ENCODE data around the gene TNXB. TPM values are rescaled to one million over a fixed set of nuclear protein-coding genes. Genes with fewer than 3 reads are reported as not detected.
"Not testable (repeated sequence)": the region's sequence is repeated elsewhere in the genome, so short reads cannot be mapped to it uniquely, and the experiment has no call there.

TNXB gene
- 13.7 TPM for total RNA-seq

GRCh38 chr6:32109114-32109764, at the start of gene TNXB:
TNXB (minus strand) TSS chr6:32109338; CDS start chr6:32098198, 11,140 bp downstream.
- DNase-seq (ENCODE audit: low spot score) (no peak), ATAC-seq (no peak)

- ATAC-seq (no peak), DNase-seq (ENCODE audit: low spot score) (no peak)
These were observed 48.9 kb upstream of the TNXB start for GRCh38 chr6:32158052-32158451.

- ATAC-seq (no peak), DNase-seq (ENCODE audit: low spot score) (no peak)
These were observed 47.8 kb upstream of the TNXB start for GRCh38 chr6:32156891-32157290.

- DNase-seq (ENCODE audit: low spot score) (peak; percentile 77), ATAC-seq (peak; percentile 88)
These were observed 45.5 kb upstream of the TNXB start for GRCh38 chr6:32154514-32155161.

GRCh38 chr6:32153564-32154513, 44.7 kb upstream of the TNXB start, which contains the start of gene PPT2:
PPT2 (plus strand) TSS chr6:32154141; CDS start chr6:32154595, 454 bp downstream.
- peak; percentile 82 for ATAC-seq

GRCh38 chr6:32152769-32153563, 43.8 kb upstream of the TNXB start:
- ATAC-seq (no peak), DNase-seq (ENCODE audit: low spot score) (no peak)

More at GRCh38 chr6:32153564-32154513, 44.7 kb upstream of the TNXB start, which contains the start of gene PPT2:
- DNase-seq (ENCODE audit: low spot score), result peak; percentile 84

- ATAC-seq, result no peak
- DNase-seq (ENCODE audit: low spot score), result no peak
These were observed 43.0 kb upstream of the TNXB start, which contains the start of gene PRRT1 for GRCh38 chr6:32151863-32152768. PRRT1 (minus strand) TSS chr6:32151939; CDS start chr6:32151827, 112 bp downstream.

- ATAC-seq, result no peak
These were observed 42.2 kb upstream of the TNXB start for GRCh38 chr6:32151181-32151862.

GRCh38 chr6:32149932-32150870, 41.1 kb upstream of the TNXB start:
- no peak for DNase-seq (ENCODE audit: low spot score)
- no peak for ATAC-seq

More at GRCh38 chr6:32151181-32151862, 42.2 kb upstream of the TNXB start:
- DNase-seq (ENCODE audit: low spot score), result no peak

GRCh38 chr6:32149092-32149755, 40.1 kb upstream of the TNXB start:
- DNase-seq (ENCODE audit: low spot score), result no peak
- no peak for ATAC-seq

- peak; percentile 60 for DNase-seq (ENCODE audit: low spot score)
- ATAC-seq, result peak; percentile 68
These were observed 39.4 kb upstream of the TNXB start for GRCh38 chr6:32148289-32149091.

GRCh38 chr6:32147401-32148132, 38.4 kb upstream of the TNXB start:
- DNase-seq (ENCODE audit: low spot score), result no peak
- no peak for ATAC-seq

- no peak for DNase-seq (ENCODE audit: low spot score)
- ATAC-seq, result no peak
These were observed 37.5 kb upstream of the TNXB start for GRCh38 chr6:32146687-32147086.

- no peak for ATAC-seq
- no peak for DNase-seq (ENCODE audit: low spot score)
These were observed 37.1 kb upstream of the TNXB start for GRCh38 chr6:32146287-32146686.

GRCh38 chr6:32144238-32144637, 35.1 kb upstream of the TNXB start:
- not testable (repeated sequence) for ATAC-seq; DNase-seq (ENCODE audit: low spot score)
